Neural cell (in vitro differentiated cells): ENCODE measurements around the gene STAT6. TPM values are rescaled to one million over a fixed set of nuclear protein-coding genes. Genes with fewer than 3 reads are reported as not detected.
A peak's percentile ranks its signal among the peaks of the same experiment; 100 is the strongest.

Source experiments
- H2AFZ ChIP-seq: fragments of 200-600, 300-800 bp; sonication (generic), shearing (Covaris generic); 2 replicates; pipeline ENCODE4 v1.6.0; 2014; ENCODE audit warnings: low read depth, mild to moderate bottlenecking, antibody characterized with exemption, low read length, moderate library complexity
- H3F3A ChIP-seq: fragments of 200-600 bp; shearing (Covaris generic); 2 replicates; pipeline ENCODE4 v1.6.1; 2016; ENCODE audit warnings: mild to moderate bottlenecking, moderate library complexity, mixed read lengths, antibody characterized with exemption, low read length; ENCODE audit not compliant: insufficient read depth, poor library complexity, severe bottlenecking
- H3K27ac ChIP-seq: fragments of 200-600, 300-800 bp; sonication (generic), shearing (Covaris generic); 2 replicates; pipeline ENCODE4 v1.5.1; 2014; ENCODE audit warnings: mild to moderate bottlenecking, low read length, moderate library complexity
- H3K27me3 ChIP-seq: fragments of 300-800, 200-600 bp; sonication (generic), shearing (Covaris generic); 2 replicates; pipeline ENCODE4 v1.6.0; 2014; ENCODE audit warnings: mild to moderate bottlenecking, low read depth, low read length, moderate library complexity; ENCODE audit not compliant: insufficient read depth
- H3K36me3 ChIP-seq: fragments of 300-800, 200-600 bp; sonication (generic), shearing (Covaris generic); 2 replicates; pipeline ENCODE4 v1.5.1; 2014; ENCODE audit warnings: mild to moderate bottlenecking, antibody characterized with exemption, low read length, moderate library complexity; ENCODE audit not compliant: insufficient read depth
- H3K4me2 ChIP-seq: fragments of 300-800, 200-600 bp; sonication (generic), shearing (Covaris generic); 2 replicates; pipeline ENCODE4 v1.6.0; 2014; ENCODE audit warnings: mild to moderate bottlenecking, low read length
- H3K4me3 ChIP-seq: fragments of 300-800, 200-600 bp; sonication (generic), shearing (Covaris generic); 2 replicates; pipeline ENCODE4 v1.5.1; 2014; ENCODE audit warnings: mild to moderate bottlenecking, low read length, moderate library complexity
- H3K79me2 ChIP-seq: fragments of 200-600 bp; shearing (Covaris generic); replicated peaks from 2 replicates; pipeline ENCODE4 v1.6.0; 2014; ENCODE audit warnings: mild to moderate bottlenecking, low read length, moderate library complexity; ENCODE audit not compliant: insufficient read depth
- H3K9ac ChIP-seq: fragments of 300-800, 200-600 bp; sonication (generic), shearing (Covaris generic); 2 replicates; pipeline ENCODE4 v1.6.1; 2016; ENCODE audit warnings: mild to moderate bottlenecking, low read length, mixed read lengths
- H3K9me2 ChIP-seq: fragments of 200-600 bp; shearing (Covaris generic); 2 replicates; pipeline ENCODE4 v1.6.1; 2016; ENCODE audit warnings: mild to moderate bottlenecking, low read length, mixed read lengths; ENCODE audit not compliant: insufficient read depth
- H3K9me3 ChIP-seq: fragments of 200-600, 300-800 bp; sonication (generic), shearing (Covaris generic); 2 replicates; pipeline ENCODE4 v1.6.1; 2016; ENCODE audit warnings: mild to moderate bottlenecking, mixed run types, low read length, moderate library complexity, mixed read lengths
- H4K20me1 ChIP-seq: fragments of 200-600 bp; shearing (Covaris generic); 2 replicates; pipeline ENCODE4 v1.6.1; 2016; ENCODE audit warnings: mild to moderate bottlenecking, mixed run types; ENCODE audit not compliant: insufficient read depth
- EP300 ChIP-seq: fragments of 450-650 bp; conservative IDR thresholded peaks from 2 replicates; pipeline ENCODE4 v1.6.1; 2014; ENCODE audit warnings: antibody characterized with exemption, mild to moderate bottlenecking, moderate library complexity; ENCODE audit not compliant: poor library complexity, severe bottlenecking
- EZH2 ChIP-seq: fragments of 200-600, 300-800 bp; shearing (Covaris generic), sonication (generic); IDR thresholded peaks from 2 replicates; pipeline ENCODE4 v1.6.1; 2014; ENCODE audit warnings: antibody characterized with exemption, low read length, borderline replicate concordance, mild to moderate bottlenecking; ENCODE audit not compliant: insufficient read depth, poor library complexity, severe bottlenecking
- MXI1 ChIP-seq: fragments of 450-650 bp; conservative IDR thresholded peaks from 2 replicates; pipeline ENCODE4 v1.6.1; 2014; ENCODE audit warnings: antibody characterized with exemption, mild to moderate bottlenecking; ENCODE audit not compliant: poor library complexity, severe bottlenecking
- POLR2AphosphoS5 ChIP-seq: IDR thresholded peaks from 2 replicates; pipeline ENCODE4 v1.6.1; 2012
- RAD21 ChIP-seq: fragments of 450-650 bp; conservative IDR thresholded peaks from 2 replicates; pipeline ENCODE4 v1.6.1; 2014; ENCODE audit warnings: antibody characterized with exemption, mild to moderate bottlenecking, moderate library complexity
- SMC3 ChIP-seq: fragments of 450-650 bp; conservative IDR thresholded peaks from 2 replicates; pipeline ENCODE4 v1.6.1; 2014; ENCODE audit warnings: antibody characterized with exemption, mild to moderate bottlenecking, moderate library complexity; ENCODE audit not compliant: poor library complexity
- TAF1 ChIP-seq: IDR thresholded peaks from 2 replicates; pipeline ENCODE4 v1.6.1; 2012; ENCODE audit warnings: low read depth
- polyA plus RNA-seq: library from polyadenylated mRNA; depleted of rRNA; stranded (reverse); fragments of >200 nt; gene quantifications from 2 replicates; pipeline ENCODE4 v1.2.3, GENCODE V29; 2014
- TF ChIP-seq, protein P1 (sequence below): IDR thresholded peaks from 2 replicates; pipeline ENCODE4 v1.6.1; 2012; ENCODE audit warnings: borderline replicate concordance
- TF ChIP-seq, protein P2 (sequence below): fragments of 450-650 bp; IDR thresholded peaks from 2 replicates; pipeline ENCODE4 v1.5.1; 2014; ENCODE audit warnings: antibody characterized with exemption, mild to moderate bottlenecking, moderate library complexity; ENCODE audit not compliant: poor library complexity, severe bottlenecking

STAT6 gene
- polyA plus RNA-seq, 1 donor from 2014 or later: not detected

DNA sequence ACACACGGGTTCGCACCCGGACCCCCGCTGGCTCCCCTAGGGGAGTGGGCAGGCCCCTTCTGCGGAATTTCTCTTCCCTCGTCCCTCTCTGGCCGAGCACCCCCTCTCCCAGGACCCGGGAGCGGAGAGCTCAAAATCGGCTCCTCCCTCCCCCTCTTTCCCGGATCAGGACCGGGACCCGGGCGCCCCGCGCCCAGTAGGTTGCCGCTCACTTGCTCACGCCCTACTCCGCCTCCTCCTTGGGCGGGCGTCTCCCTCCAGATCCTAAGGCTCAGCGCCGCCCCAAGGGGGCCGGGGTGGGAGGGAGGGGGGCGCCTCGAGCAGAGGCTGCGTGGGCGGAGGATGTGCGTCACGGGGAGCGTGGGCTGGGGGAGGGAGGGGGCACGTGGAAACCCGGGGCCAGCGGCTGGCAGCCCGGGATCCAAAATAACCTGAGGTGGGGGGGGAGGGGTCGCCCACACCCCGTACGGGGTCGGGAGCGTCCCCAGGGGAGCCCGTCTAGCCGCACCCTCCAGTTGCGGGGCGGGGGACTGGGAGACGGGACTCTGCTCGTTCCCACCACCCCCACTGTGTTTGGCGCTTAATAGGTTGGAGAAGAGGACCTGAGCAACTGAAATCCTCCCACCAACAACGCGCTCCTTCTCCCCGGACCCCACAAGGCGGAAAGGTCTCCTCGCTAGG is 24.0 kb downstream of the STAT6 start:
- H3K79me2 ChIP-seq: peaks cover 17% of the 10 kb centered on the region
- peak overlapping the region; percentile 65 for H3K4me2 ChIP-seq
- peak overlapping the region; percentile 62 for H3K9ac ChIP-seq
- peaks cover 4% of the 10 kb centered on the region for H3F3A ChIP-seq
- no peaks in the 10 kb centered on the region for H3K9me2 ChIP-seq
- H3K27me3 ChIP-seq: peaks cover 12% of the 10 kb centered on the region
- no peaks in the 10 kb centered on the region for H3K9me3 ChIP-seq
- no peaks in the 10 kb centered on the region for H4K20me1 ChIP-seq
- peak overlapping the region; percentile 91 for H3K4me3 ChIP-seq
- H3K36me3 ChIP-seq: no peaks in the 10 kb centered on the region
- no peak for TF ChIP-seq EP300
- TF ChIP-seq TAF1: peak; percentile 0
- no peak overlapping the region for H2AFZ ChIP-seq
- H3K27ac ChIP-seq: peak overlapping the region; percentile 52

DNA sequence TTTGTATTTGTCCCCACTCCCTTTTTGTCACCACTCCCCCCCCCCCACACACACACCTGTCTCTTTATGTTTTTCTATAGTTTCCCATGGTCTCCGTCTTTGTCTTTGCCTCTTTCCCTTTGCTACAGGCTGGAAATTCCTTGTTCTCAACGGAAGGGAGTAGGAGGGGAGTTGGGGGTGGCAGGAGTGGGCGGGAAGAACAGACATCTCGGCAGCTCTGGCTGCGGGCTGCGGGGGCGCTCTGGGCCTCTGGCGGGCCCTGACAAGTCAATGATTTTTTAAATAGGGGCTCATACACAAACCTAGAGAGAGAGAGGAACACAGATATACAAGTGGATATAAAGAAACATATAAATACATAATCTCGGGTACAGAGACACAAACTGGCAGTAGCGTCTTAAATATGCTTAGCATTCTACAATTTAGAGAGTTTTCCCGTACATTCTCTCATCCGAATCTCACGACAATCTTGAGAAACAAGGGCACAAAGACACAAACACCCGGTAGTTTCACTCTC is 24.6 kb downstream of the STAT6 start:
- TF ChIP-seq, protein P1, sequence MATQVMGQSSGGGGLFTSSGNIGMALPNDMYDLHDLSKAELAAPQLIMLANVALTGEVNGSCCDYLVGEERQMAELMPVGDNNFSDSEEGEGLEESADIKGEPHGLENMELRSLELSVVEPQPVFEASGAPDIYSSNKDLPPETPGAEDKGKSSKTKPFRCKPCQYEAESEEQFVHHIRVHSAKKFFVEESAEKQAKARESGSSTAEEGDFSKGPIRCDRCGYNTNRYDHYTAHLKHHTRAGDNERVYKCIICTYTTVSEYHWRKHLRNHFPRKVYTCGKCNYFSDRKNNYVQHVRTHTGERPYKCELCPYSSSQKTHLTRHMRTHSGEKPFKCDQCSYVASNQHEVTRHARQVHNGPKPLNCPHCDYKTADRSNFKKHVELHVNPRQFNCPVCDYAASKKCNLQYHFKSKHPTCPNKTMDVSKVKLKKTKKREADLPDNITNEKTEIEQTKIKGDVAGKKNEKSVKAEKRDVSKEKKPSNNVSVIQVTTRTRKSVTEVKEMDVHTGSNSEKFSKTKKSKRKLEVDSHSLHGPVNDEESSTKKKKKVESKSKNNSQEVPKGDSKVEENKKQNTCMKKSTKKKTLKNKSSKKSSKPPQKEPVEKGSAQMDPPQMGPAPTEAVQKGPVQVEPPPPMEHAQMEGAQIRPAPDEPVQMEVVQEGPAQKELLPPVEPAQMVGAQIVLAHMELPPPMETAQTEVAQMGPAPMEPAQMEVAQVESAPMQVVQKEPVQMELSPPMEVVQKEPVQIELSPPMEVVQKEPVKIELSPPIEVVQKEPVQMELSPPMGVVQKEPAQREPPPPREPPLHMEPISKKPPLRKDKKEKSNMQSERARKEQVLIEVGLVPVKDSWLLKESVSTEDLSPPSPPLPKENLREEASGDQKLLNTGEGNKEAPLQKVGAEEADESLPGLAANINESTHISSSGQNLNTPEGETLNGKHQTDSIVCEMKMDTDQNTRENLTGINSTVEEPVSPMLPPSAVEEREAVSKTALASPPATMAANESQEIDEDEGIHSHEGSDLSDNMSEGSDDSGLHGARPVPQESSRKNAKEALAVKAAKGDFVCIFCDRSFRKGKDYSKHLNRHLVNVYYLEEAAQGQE: peak; percentile 49
- no peak for TF ChIP-seq SMC3
- TF ChIP-seq TAF1: peak; percentile 15
- no peak for TF ChIP-seq EZH2
- no peak for TF ChIP-seq EP300
- TF ChIP-seq, protein P2, sequence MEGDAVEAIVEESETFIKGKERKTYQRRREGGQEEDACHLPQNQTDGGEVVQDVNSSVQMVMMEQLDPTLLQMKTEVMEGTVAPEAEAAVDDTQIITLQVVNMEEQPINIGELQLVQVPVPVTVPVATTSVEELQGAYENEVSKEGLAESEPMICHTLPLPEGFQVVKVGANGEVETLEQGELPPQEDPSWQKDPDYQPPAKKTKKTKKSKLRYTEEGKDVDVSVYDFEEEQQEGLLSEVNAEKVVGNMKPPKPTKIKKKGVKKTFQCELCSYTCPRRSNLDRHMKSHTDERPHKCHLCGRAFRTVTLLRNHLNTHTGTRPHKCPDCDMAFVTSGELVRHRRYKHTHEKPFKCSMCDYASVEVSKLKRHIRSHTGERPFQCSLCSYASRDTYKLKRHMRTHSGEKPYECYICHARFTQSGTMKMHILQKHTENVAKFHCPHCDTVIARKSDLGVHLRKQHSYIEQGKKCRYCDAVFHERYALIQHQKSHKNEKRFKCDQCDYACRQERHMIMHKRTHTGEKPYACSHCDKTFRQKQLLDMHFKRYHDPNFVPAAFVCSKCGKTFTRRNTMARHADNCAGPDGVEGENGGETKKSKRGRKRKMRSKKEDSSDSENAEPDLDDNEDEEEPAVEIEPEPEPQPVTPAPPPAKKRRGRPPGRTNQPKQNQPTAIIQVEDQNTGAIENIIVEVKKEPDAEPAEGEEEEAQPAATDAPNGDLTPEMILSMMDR: peak; percentile 63
- no peak for TF ChIP-seq RAD21
- TF ChIP-seq MXI1: no peak
- peak; percentile 14 for TF ChIP-seq POLR2AphosphoS5
- no peaks in the 10 kb centered on the region for H3K36me3 ChIP-seq
- peak overlapping the region; percentile 65 for H3K4me2 ChIP-seq
- H3F3A ChIP-seq: peaks cover 4% of the 10 kb centered on the region
- no peaks in the 10 kb centered on the region for H4K20me1 ChIP-seq
- no peak overlapping the region for H2AFZ ChIP-seq
- no peaks in the 10 kb centered on the region for H3K9me3 ChIP-seq
- H3K9ac ChIP-seq: peak overlapping the region; percentile 62
- peaks cover 15% of the 10 kb centered on the region for H3K79me2 ChIP-seq
- peaks cover 12% of the 10 kb centered on the region for H3K27me3 ChIP-seq
- H3K4me3 ChIP-seq: peak overlapping the region; percentile 91
- H3K27ac ChIP-seq: peak overlapping the region; percentile 52
- no peaks in the 10 kb centered on the region for H3K9me2 ChIP-seq
